Activated CD8-positive, alpha-beta T cell treated with anti-CD3 and anti-CD28 coated beads, Interleukin-2, amount 10 ng/mL, durations not matched to agents 7 days and 5 days (primary cell): ENCODE results near the gene RAB3D. TPM values are rescaled to one million over a fixed set of nuclear protein-coding genes. Genes with fewer than 3 reads are reported as not detected.
"Not testable (repeated sequence)": the region's sequence is repeated elsewhere in the genome, so short reads cannot be mapped to it uniquely, and the experiment has no call there.

Source experiments
- ATAC-seq: fragments of 150-1000 bp; cut with Tn5 transposase; one replicate; pipeline ENCODE4 v1.10.0; 2021; ENCODE audit warnings: moderate library complexity
- CTCF ChIA-PET: fragments of 350-600 bp; sonication (Branson Sonifier 250); formaldehyde crosslinking; loops from one replicate; lab custom pipeline; 2021; ENCODE audit warnings: antibody characterized with exemption; lab: Charles Lee
- POLR2A ChIA-PET: fragments of 350-600 bp; sonication (Branson Sonifier 250); formaldehyde crosslinking; loops from one replicate; lab custom pipeline; 2021; ENCODE audit warnings: antibody characterized with exemption; lab: Charles Lee
- DNase-seq: peaks from one replicate; pipeline ENCODE4 v3.0.0-alpha.2; 2020
- H3K27ac Mint-ChIP-seq: one replicate; pipeline ENCODE4 v1.8.0; 2021; ENCODE audit warnings: mild to moderate bottlenecking, mixed read lengths
- H3K27me3 Mint-ChIP-seq: one replicate; pipeline ENCODE4 v1.8.0; 2021; ENCODE audit warnings: low read depth, mixed read lengths
- H3K36me3 Mint-ChIP-seq: one replicate; pipeline ENCODE4 v1.8.0; 2021; ENCODE audit warnings: low read depth, mixed read lengths
- H3K4me1 Mint-ChIP-seq: one replicate; pipeline ENCODE4 v1.8.0; 2021; ENCODE audit warnings: low read depth, mixed read lengths
- H3K4me3 Mint-ChIP-seq: one replicate; pipeline ENCODE4 v1.8.0; 2021; ENCODE audit warnings: mild to moderate bottlenecking, mixed read lengths
- H3K9me3 Mint-ChIP-seq: one replicate; pipeline ENCODE4 v1.8.0; 2022; ENCODE audit warnings: mixed read lengths; ENCODE audit not compliant: insufficient read depth
- total RNA-seq, 2 experiments: library from RNA; stranded (reverse); gene quantifications; one replicate each; pipeline ENCODE4 v1.2.3, GENCODE V29; 2021

RAB3D gene
- total RNA-seq, 2 experiments from 2014 or later, result 7.6 to 7.9 TPM

GRCh38 chr19:11354102-11354501 is 14.6 kb upstream of the RAB3D start:
- not testable (repeated sequence) for DNase-seq
- H3K4me1 Mint-ChIP-seq, result peaks cover 13% of the 10 kb centered on the region

GRCh38 chr19:11349171-11349570 is 9.7 kb upstream of the RAB3D start:
- Mint-ChIP-seq H3K36me3 (peaks cover 7% of the 10 kb centered on the region), H3K27me3 (no peaks in the 10 kb centered on the region), H3K4me1 (peaks cover 26% of the 10 kb centered on the region), H3K27ac (no peak overlapping the region), H3K4me3 (no peak overlapping the region), H3K9me3 (peaks cover 6% of the 10 kb centered on the region)
- ChIA-PET POLR2A (interaction anchor here (0.8 to 1.1 kb wide), 2 partner anchors 9 to 25 kb away, joined by 3 to 4 read pairs; partner anchors contain the start of gene SWSAP1), CTCF (no interaction called here)
- DNase-seq (no peak), ATAC-seq (no peak)

More at GRCh38 chr19:11354102-11354501, 14.6 kb upstream of the RAB3D start:
- ATAC-seq, H3K4me3 Mint-ChIP-seq, CTCF ChIA-PET, H3K27me3 Mint-ChIP-seq, H3K27ac Mint-ChIP-seq, H3K36me3 Mint-ChIP-seq, H3K9me3 Mint-ChIP-seq: not testable (repeated sequence)
- POLR2A ChIA-PET, result interaction anchor here (0.6 kb wide), 2 partner anchors 95 to 98 kb away, joined by 3 read pairs; no protein-coding TSS in a partner anchor

- ChIA-PET CTCF (interaction anchor here (1.3 to 3.2 kb wide), 4 partner anchors 10 to 36 kb away, joined by 4 to 20 read pairs (median 5); no protein-coding TSS in a partner anchor), POLR2A (no interaction called here)
- ATAC-seq (no peak), DNase-seq (no peak)
- H3K27ac Mint-ChIP-seq, result no peak overlapping the region
- peaks cover 6% of the 10 kb centered on the region for H3K9me3 Mint-ChIP-seq
- no peaks in the 10 kb centered on the region for H3K27me3 Mint-ChIP-seq
- peaks cover 7% of the 10 kb centered on the region for H3K36me3 Mint-ChIP-seq
- H3K4me3 Mint-ChIP-seq, result peak overlapping the region; percentile 85
- H3K4me1 Mint-ChIP-seq, result peaks cover 26% of the 10 kb centered on the region
Observed at GRCh38 chr19:11347546-11348039, 8.1 kb upstream of the RAB3D start.

DNA sequence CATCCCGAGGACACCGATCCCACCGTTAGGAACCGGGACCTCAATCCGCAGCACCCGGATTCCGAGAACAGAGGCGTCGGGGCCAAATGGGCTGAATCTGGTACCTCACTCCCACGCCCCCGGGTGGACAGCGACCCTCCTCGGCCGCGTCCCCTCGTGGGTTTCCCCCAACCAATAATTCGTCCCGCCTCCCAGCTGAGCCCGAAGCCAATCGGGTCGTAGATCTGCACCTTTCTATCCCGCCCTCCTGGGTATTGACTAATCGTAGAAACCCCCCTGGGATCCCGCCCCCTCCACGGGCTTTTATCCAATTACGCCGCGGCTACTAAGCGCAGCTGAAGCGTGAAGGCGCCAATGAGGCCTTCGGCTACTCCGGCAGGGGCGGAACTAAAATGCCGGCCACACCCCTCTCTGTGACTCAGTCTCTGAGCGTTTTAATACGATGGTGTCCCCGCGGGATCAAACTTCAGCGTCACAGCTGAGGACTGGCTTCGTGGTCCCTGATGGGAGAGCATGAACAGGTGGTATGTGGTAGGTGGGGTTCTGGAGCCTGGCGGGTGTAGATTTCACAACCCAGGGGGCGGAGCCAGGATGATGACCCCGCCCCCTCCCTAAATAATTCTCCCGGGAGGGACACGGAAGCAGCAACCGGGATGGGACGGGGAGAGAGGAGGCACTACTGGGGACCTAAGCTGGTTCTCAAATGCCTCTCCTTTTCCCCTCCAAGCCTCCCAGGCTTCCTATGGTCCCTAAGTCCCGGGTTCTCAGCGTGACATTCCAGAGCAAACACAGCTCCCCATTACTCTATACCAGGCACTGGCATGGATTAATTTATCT is 6.9 kb upstream of the RAB3D start, which contains the start of the genes CCDC159 and TMEM205:
CCDC159 (plus strand) TSS at position 416 of the 837 bp plus-strand sequence; CDS start at position 504, 88 bp downstream.
TMEM205 (minus strand) TSS at position 165 of the 837 bp plus-strand sequence. CDS start 649 bp downstream, outside the sequence.
- H3K27ac Mint-ChIP-seq, result peak within 1 kb of the TSS; percentile 92
- peak; percentile 99 for ATAC-seq
- ChIA-PET CTCF (interaction anchor here (1.0 to 3.2 kb wide), 8 partner anchors 9 to 136 kb away, joined by 3 to 20 read pairs (median 5); partner anchors contain the start of gene SWSAP1), POLR2A (interaction anchor here (1.0 to 2.1 kb wide), 2 partner anchors 29 to 257 kb away, joined by 6 to 12 read pairs; partner anchors contain the start of genes LDLR and SWSAP1)
- DNase-seq, result peak; percentile 100
- H3K27me3 Mint-ChIP-seq, result no peaks in the 10 kb centered on the region
- H3K36me3 Mint-ChIP-seq, result peaks cover 12% of the 10 kb centered on the region
- H3K9me3 Mint-ChIP-seq, result peaks cover 6% of the 10 kb centered on the region
- peaks cover 26% of the 10 kb centered on the region for H3K4me1 Mint-ChIP-seq
- peak within 1 kb of the TSS; percentile 85 for H3K4me3 Mint-ChIP-seq

GRCh38 chr19:11345122-11345803 is 5.8 kb upstream of the RAB3D start:
- ATAC-seq (no peak), DNase-seq (no peak)
- H3K4me3 Mint-ChIP-seq, result peak overlapping the region; percentile 85
- no peaks in the 10 kb centered on the region for H3K27me3 Mint-ChIP-seq
- peaks cover 13% of the 10 kb centered on the region for H3K36me3 Mint-ChIP-seq
- peaks cover 26% of the 10 kb centered on the region for H3K4me1 Mint-ChIP-seq
- ChIA-PET POLR2A (interaction anchor here (2.1 kb wide), 1 partner anchor 30 kb away, joined by 12 read pairs; the partner anchor contains the start of gene SWSAP1), CTCF (interaction anchor here (1.0 to 3.2 kb wide), 4 partner anchors 29 to 51 kb away, joined by 3 to 20 read pairs (median 8); partner anchors contain the start of gene SWSAP1)
- peaks cover 6% of the 10 kb centered on the region for H3K9me3 Mint-ChIP-seq
- peak overlapping the region; percentile 92 for H3K27ac Mint-ChIP-seq

GRCh38 chr19:11342429-11342828 is 3.0 kb upstream of the RAB3D start:
- Mint-ChIP-seq H3K4me1 (peaks cover 46% of the 10 kb centered on the region), H3K27ac (no peak overlapping the region), H3K36me3 (peaks cover 6% of the 10 kb centered on the region), H3K27me3 (no peaks in the 10 kb centered on the region), H3K4me3 (no peak overlapping the region), H3K9me3 (no peaks in the 10 kb centered on the region)
- ATAC-seq, result no peak
- ChIA-PET POLR2A (interaction anchor here (0.6 kb wide), 1 partner anchor 23 kb away, joined by 3 read pairs; no protein-coding TSS in a partner anchor), CTCF (no interaction called here)
- no peak for DNase-seq

- ChIA-PET POLR2A (interaction anchor here (0.6 to 1.2 kb wide), 4 partner anchors 9 to 41 kb away, joined by 3 to 7 read pairs (median 4); partner anchors contain the start of gene SWSAP1), CTCF (interaction anchor here (0.9 to 1.5 kb wide), 5 partner anchors 16 to 142 kb away, joined by 3 to 6 read pairs (median 4); no protein-coding TSS in a partner anchor)
- not testable (repeated sequence) for H3K27ac Mint-ChIP-seq, ATAC-seq, H3K27me3 Mint-ChIP-seq, DNase-seq, H3K9me3 Mint-ChIP-seq
- peak overlapping the region; percentile 61 for H3K4me3 Mint-ChIP-seq
- peaks cover 22% of the 10 kb centered on the region for H3K36me3 Mint-ChIP-seq
- H3K4me1 Mint-ChIP-seq, result peaks cover 32% of the 10 kb centered on the region
Observed at GRCh38 chr19:11340099-11340467, 626 bp upstream of the RAB3D start.

DNA sequence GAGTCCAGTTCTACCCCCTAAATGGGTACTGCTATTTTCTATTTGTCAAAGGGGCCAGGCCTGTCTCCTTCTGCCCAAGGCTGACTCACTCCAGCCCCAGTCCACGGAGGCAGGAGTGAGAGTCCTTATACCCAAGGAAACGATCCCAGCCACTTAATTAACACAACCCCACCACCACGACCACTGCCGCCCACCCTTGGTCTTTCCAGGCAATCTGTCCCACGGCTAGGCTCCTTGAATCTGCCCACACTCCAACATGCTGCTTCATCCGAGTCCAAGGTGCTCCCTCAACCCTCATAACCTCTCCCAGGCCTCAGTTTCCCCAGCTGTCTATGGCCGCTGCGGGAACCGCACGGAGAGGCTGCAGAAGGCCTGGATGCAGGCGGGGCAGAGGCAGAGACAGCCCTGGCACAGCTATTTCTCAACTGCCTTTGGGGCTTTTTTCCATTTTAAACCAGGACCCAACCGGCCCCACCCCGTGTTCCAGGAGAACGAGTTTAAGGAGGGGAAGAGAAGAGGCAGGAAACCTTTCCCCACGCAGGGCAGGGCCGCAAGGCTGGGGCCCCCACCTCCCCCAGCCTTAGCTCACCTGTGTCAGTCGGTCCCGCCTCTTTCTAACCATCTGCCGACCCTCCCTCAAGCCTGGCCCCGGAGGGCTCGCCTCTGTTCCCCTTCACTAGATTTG is 746 bp downstream of the RAB3D start:
- ATAC-seq, result no peak
- H3K27me3 Mint-ChIP-seq, result no peaks in the 10 kb centered on the region
- peak overlapping the region; percentile 73 for H3K4me3 Mint-ChIP-seq
- POLR2A ChIA-PET, result interaction anchor here (0.9 to 1.0 kb wide), 2 partner anchors 15 to 16 kb away, joined by 3 read pairs; no protein-coding TSS in a partner anchor
- H3K9me3 Mint-ChIP-seq, result no peaks in the 10 kb centered on the region
- H3K27ac Mint-ChIP-seq, result no peak overlapping the region
- peaks cover 28% of the 10 kb centered on the region for H3K36me3 Mint-ChIP-seq
- peaks cover 28% of the 10 kb centered on the region for H3K4me1 Mint-ChIP-seq
- CTCF ChIA-PET, result interaction anchor here (1.5 kb wide), 1 partner anchor 42 kb away, joined by 6 read pairs; no protein-coding TSS in a partner anchor
- no peak for DNase-seq

- ChIA-PET CTCF (interaction anchor here (1.4 kb wide), 1 partner anchor 9 kb away, joined by 4 read pairs; no protein-coding TSS in a partner anchor), POLR2A (interaction anchor here (0.9 kb wide), 1 partner anchor 15 kb away, joined by 3 read pairs; no protein-coding TSS in a partner anchor)
- Mint-ChIP-seq H3K4me1 (peaks cover 28% of the 10 kb centered on the region), H3K9me3 (no peaks in the 10 kb centered on the region), H3K36me3 (peaks cover 28% of the 10 kb centered on the region), H3K4me3 (no peak overlapping the region), H3K27me3 (no peaks in the 10 kb centered on the region), H3K27ac (peak overlapping the region; percentile 39)
- ATAC-seq (no peak), DNase-seq (no peak)
Observed at GRCh38 chr19:11338121-11338520, 1.3 kb downstream of the RAB3D start.

GRCh38 chr19:11337080-11337479 is 2.4 kb downstream of the RAB3D start:
- DNase-seq (peak; percentile 40), ATAC-seq (no peak)
- peaks cover 28% of the 10 kb centered on the region for H3K4me1 Mint-ChIP-seq
- peaks cover 28% of the 10 kb centered on the region for H3K36me3 Mint-ChIP-seq
- peak overlapping the region; percentile 56 for H3K27ac Mint-ChIP-seq
- POLR2A ChIA-PET, result interaction anchor here (0.6 to 1.4 kb wide), 2 partner anchors 12 to 35 kb away, joined by 3 read pairs; no protein-coding TSS in a partner anchor
- H3K9me3 Mint-ChIP-seq, result no peaks in the 10 kb centered on the region
- no peaks in the 10 kb centered on the region for H3K27me3 Mint-ChIP-seq
- peak overlapping the region; percentile 36 for H3K4me3 Mint-ChIP-seq
- CTCF ChIA-PET, result interaction anchor here (1.1 to 1.4 kb wide), 3 partner anchors 10 to 44 kb away, joined by 3 to 5 read pairs (median 4); no protein-coding TSS in a partner anchor
